H1 (cell line): ENCODE measurements around the gene ETFBKMT. TPM values are rescaled to one million over a fixed set of nuclear protein-coding genes. Genes with fewer than 3 reads are reported as not detected.

Experiments
- CTCF ChIA-PET: fragments of 300-600 bp; sonication (Branson Sonifier 250); formaldehyde crosslinking; loops from one replicate; lab custom pipeline; 2021; ENCODE audit not compliant: partially characterized antibody; lab: Charles Lee
- POLR2A ChIA-PET: fragments of 300-600 bp; sonication (Branson Sonifier 250); formaldehyde crosslinking; loops from one replicate; lab custom pipeline; 2021; ENCODE audit warnings: inconsistent platforms; ENCODE audit not compliant: partially characterized antibody; lab: Charles Lee
- DNase-seq, 2 experiments: peaks; one replicate each; pipeline versions ENCODE4 v3.0.0 to v3.0.0-alpha.2; 2010 to 2022; ENCODE audit warnings: low spot score in 2 of 2, low read depth in 1 of 2, mixed read lengths in 1 of 2
- FAIRE-seq: peaks from 2 replicates; lab custom pipeline; 2011; peaks lifted over from hg19 to GRCh38; lab: Jason Lieb, UNC
- H2AFZ ChIP-seq: 2 replicates; pipeline ENCODE4 v1.8.1; 2012; ENCODE audit warnings: low read length, inconsistent platforms
- H2AK5ac ChIP-seq: 2 replicates; pipeline ENCODE4 v1.6.1; 2013; ENCODE audit warnings: low read depth, low read length
- H2BK120ac ChIP-seq: replicated peaks from 2 replicates; pipeline ENCODE3; 2013; ENCODE audit warnings: low read depth, low read length, inconsistent platforms
- H2BK12ac ChIP-seq: 2 replicates; pipeline ENCODE4 v1.6.1; 2013; ENCODE audit warnings: low read depth, low read length
- H2BK15ac ChIP-seq: 2 replicates; pipeline ENCODE4 v1.6.1; 2013; ENCODE audit warnings: low read length
- H2BK20ac ChIP-seq: 2 replicates; pipeline ENCODE4 v1.6.1; 2013; ENCODE audit warnings: low read length
- H2BK5ac ChIP-seq: 2 replicates; pipeline ENCODE4 v1.6.1; 2013; ENCODE audit warnings: low read depth, low read length
- H3K14ac ChIP-seq: 2 replicates; pipeline ENCODE4 v1.6.1; 2013; ENCODE audit warnings: inconsistent platforms; ENCODE audit not compliant: insufficient read length
- H3K18ac ChIP-seq: 2 replicates; pipeline ENCODE4 v1.6.1; 2013; ENCODE audit warnings: low read length; ENCODE audit errors: extremely low read depth
- H3K23ac ChIP-seq: 2 replicates; pipeline ENCODE4 v1.6.1; 2013; ENCODE audit warnings: inconsistent platforms; ENCODE audit not compliant: insufficient read length
- H3K23me2 ChIP-seq: 2 replicates; pipeline ENCODE4 v1.6.1; 2013; ENCODE audit warnings: low read depth, low read length
- H3K27ac ChIP-seq: 2 replicates; pipeline ENCODE4 v1.6.1; 2011; ENCODE audit warnings: low read depth, low read length, inconsistent platforms
- H3K27me3 ChIP-seq, 4 experiments: replicated peaks in 1 of 4; 1 replicate in 1 of 4; 2 replicates in 3 of 4; pipeline versions ENCODE4 v1.6.1 to v1.8.1; 2011 to 2013; ENCODE audit warnings: low read length in 3 of 4, mild to moderate bottlenecking in 3 of 4, inconsistent platforms in 2 of 4, mixed read lengths in 2 of 4, moderate library complexity in 1 of 4; ENCODE audit not compliant: control insufficient read depth in 3 of 4, insufficient read depth in 3 of 4; ENCODE audit errors: extremely low read depth in 1 of 4
- H3K36me3 ChIP-seq, 4 experiments: 2 replicates each; pipeline versions ENCODE4 v1.6.1 to v1.8.1; 2011 to 2013; ENCODE audit warnings: mild to moderate bottlenecking in 4 of 4, low read length in 3 of 4, moderate library complexity in 2 of 4, control low read depth in 1 of 4, inconsistent platforms in 1 of 4; ENCODE audit not compliant: insufficient read depth in 4 of 4, control insufficient read depth in 2 of 4
- H3K4ac ChIP-seq: replicated peaks from 2 replicates; pipeline ENCODE3; 2013; ENCODE audit warnings: low read length, low read depth, mixed read lengths, inconsistent platforms; ENCODE audit not compliant: insufficient read length
- H3K4me1 ChIP-seq, 4 experiments: replicated peaks in 1 of 4; 1 replicate in 1 of 4; 2 replicates in 3 of 4; pipeline versions ENCODE4 v1.6.1 to v1.8.1; 2011 to 2013; ENCODE audit warnings: low read length in 3 of 4, inconsistent platforms in 2 of 4, mixed read lengths in 1 of 4; ENCODE audit not compliant: insufficient read depth in 4 of 4, control insufficient read depth in 3 of 4
- H3K4me2 ChIP-seq, 2 experiments: 2 replicates each; pipeline versions ENCODE4 v1.6.1 to v1.8.1; 2011 to 2013; ENCODE audit warnings: low read depth in 2 of 2, low read length in 2 of 2, control low read depth in 1 of 2, inconsistent platforms in 1 of 2, mild to moderate bottlenecking in 1 of 2; ENCODE audit not compliant: insufficient read depth in 1 of 2
- H3K4me3 ChIP-seq, 4 experiments: fragments of 200-600, 300-600 bp in 1 of 4; sonication (generic), shearing (Covaris generic), sonication (Bioruptor Twin) in 1 of 4; 2 replicates each; pipeline versions ENCODE4 v1.5.1 to v1.8.1; 2011 to 2016; ENCODE audit warnings: low read length in 4 of 4, low read depth in 3 of 4, control low read depth in 2 of 4, inconsistent platforms in 2 of 4, mild to moderate bottlenecking in 2 of 4, mixed read lengths in 1 of 4, moderate library complexity in 1 of 4; ENCODE audit not compliant: insufficient read depth in 2 of 4; ENCODE audit errors: extremely low read depth in 1 of 4
- H3K56ac ChIP-seq: replicated peaks from 2 replicates; pipeline ENCODE3; 2013; ENCODE audit warnings: low read depth, mild to moderate bottlenecking, mixed read lengths, low read length, inconsistent platforms; ENCODE audit not compliant: insufficient read length
- H3K79me1 ChIP-seq: 2 replicates; pipeline ENCODE4 v1.6.1; 2013; ENCODE audit warnings: low read depth, low read length, control low read depth
- H3K79me2 ChIP-seq, 2 experiments: 2 replicates each; pipeline versions ENCODE4 v1.6.1 to v1.8.1; 2012 to 2013; ENCODE audit warnings: low read length in 2 of 2, mild to moderate bottlenecking in 2 of 2, inconsistent platforms in 1 of 2; ENCODE audit not compliant: insufficient read depth in 2 of 2, control insufficient read depth in 1 of 2
- H3K9ac ChIP-seq, 4 experiments: replicated peaks in 1 of 4; 1 replicate in 1 of 4; 2 replicates in 3 of 4; pipeline versions ENCODE4 v1.6.1 to v1.8.1; 2011 to 2013; ENCODE audit warnings: low read depth in 3 of 4, low read length in 3 of 4, control low read depth in 2 of 4, mild to moderate bottlenecking in 2 of 4, moderate library complexity in 2 of 4, inconsistent platforms in 1 of 4; ENCODE audit errors: extremely low read depth in 1 of 4
- H3K9me3 ChIP-seq, 2 experiments: 2 replicates each; pipeline versions ENCODE4 v1.6.1 to v1.8.1; 2012 to 2013; ENCODE audit warnings: mild to moderate bottlenecking in 2 of 2, moderate library complexity in 2 of 2, control low read depth in 1 of 2, inconsistent platforms in 1 of 2, low read depth in 1 of 2, low read length in 1 of 2, mixed read lengths in 1 of 2; ENCODE audit not compliant: insufficient read depth in 2 of 2
- H4K20me1 ChIP-seq, 2 experiments: replicated peaks in 1 of 2; 2 replicates each; pipeline versions ENCODE3 to v1.8.1; 2011 to 2013; ENCODE audit warnings: inconsistent platforms in 2 of 2, low read length in 2 of 2, mild to moderate bottlenecking in 1 of 2; ENCODE audit not compliant: insufficient read depth in 2 of 2, control insufficient read depth in 1 of 2
- H4K5ac ChIP-seq: 2 replicates; pipeline ENCODE4 v1.6.1; 2013; ENCODE audit warnings: low read length, low read depth, mixed read lengths, inconsistent platforms; ENCODE audit not compliant: insufficient read length
- H4K8ac ChIP-seq: 2 replicates; pipeline ENCODE4 v1.8.0; 2013; ENCODE audit warnings: mild to moderate bottlenecking, moderate library complexity, low read length, inconsistent platforms; ENCODE audit not compliant: insufficient read depth; ENCODE audit errors: extremely low read depth
- H4K91ac ChIP-seq: replicated peaks from 2 replicates; pipeline ENCODE3; 2013; ENCODE audit warnings: low read length, mixed read lengths, inconsistent platforms; ENCODE audit not compliant: insufficient read length
- CEBPB ChIP-seq: IDR thresholded peaks from 2 replicates; pipeline ENCODE4 v1.6.1; 2012; ENCODE audit warnings: low read depth, low read length
- JUND ChIP-seq: IDR thresholded peaks from 2 replicates; pipeline ENCODE4 v1.6.1; 2011; ENCODE audit warnings: mild to moderate bottlenecking, improper control_type of control experiment, low read length
- NANOG ChIP-seq: IDR thresholded peaks from 2 replicates; pipeline ENCODE4 v1.6.1; 2011; ENCODE audit warnings: low read length, low read depth, mild to moderate bottlenecking, inconsistent platforms; ENCODE audit not compliant: insufficient read depth, poor library complexity, severe bottlenecking
- NRF1 ChIP-seq: IDR thresholded peaks from 2 replicates; pipeline ENCODE4 v1.6.1; 2011; ENCODE audit warnings: mild to moderate bottlenecking, low read depth, low read length, improper control_type of control experiment
- PHF8 ChIP-seq: fragments of 200-600 bp; sonication (generic); conservative IDR thresholded peaks from 2 replicates; pipeline ENCODE4 v1.7.1; 2012; ENCODE audit warnings: low read depth, mild to moderate bottlenecking, inconsistent platforms, low read length, moderate library complexity
- POLR2A ChIP-seq, 2 experiments: IDR thresholded peaks; 1 replicate in 1 of 2; 2 replicates in 1 of 2; pipeline ENCODE4 v1.6.1; 2011; ENCODE audit warnings: low read depth in 2 of 2, low read length in 2 of 2, mild to moderate bottlenecking in 2 of 2; ENCODE audit errors: control extremely low read depth in 1 of 2
- POLR2AphosphoS5 ChIP-seq: IDR thresholded peaks from 2 replicates; pipeline ENCODE4 v1.6.1; 2011; ENCODE audit warnings: low read depth, low read length
- RXRA ChIP-seq: IDR thresholded peaks from 2 replicates; pipeline ENCODE4 v1.6.1; 2011; ENCODE audit warnings: low read depth, mild to moderate bottlenecking, low read length, moderate library complexity; ENCODE audit not compliant: insufficient read depth
- SIRT6 ChIP-seq: IDR thresholded peaks from one replicate; pipeline ENCODE4 v1.7.1; 2012; ENCODE audit warnings: low read length, inconsistent platforms
- SIX5 ChIP-seq: IDR thresholded peaks from 2 replicates; pipeline ENCODE4 v1.6.1; 2011; ENCODE audit warnings: mild to moderate bottlenecking, low read depth, low read length
- TEAD4 ChIP-seq: IDR thresholded peaks from 2 replicates; pipeline ENCODE4 v1.6.1; 2012; ENCODE audit warnings: low read depth, low read length, inconsistent platforms, mixed read lengths
- YY1 ChIP-seq: IDR thresholded peaks from 2 replicates; pipeline ENCODE4 v1.6.1; 2011; ENCODE audit warnings: low read depth, mild to moderate bottlenecking, low read length
- ZNF274 ChIP-seq: IDR thresholded peaks from 2 replicates; pipeline ENCODE4 v1.7.0; 2012; ENCODE audit warnings: low read length, borderline replicate concordance; ENCODE audit errors: extremely low read depth
- WGBS, 2 experiments: shearing (Covaris generic) in 1 of 2; methylation state at CpG; one replicate each; pipeline versions ENCODE4 v1.1.6 to v1.1.7; 2013 to 2015; ENCODE audit warnings: low lambda C conversion rate in 2 of 2, mixed read lengths in 2 of 2, inconsistent platforms in 1 of 2, low coverage in 1 of 2, missing lambda C conversion rate in 1 of 2; ENCODE audit not compliant: insufficient replicate concordance in 2 of 2, insufficient coverage in 1 of 2, insufficient read length in 1 of 2; ENCODE audit errors: extremely low coverage in 1 of 2, missing lambda C conversion rate in 1 of 2; 5-methylcytosine and 5-hydroxymethylcytosine counted together
- polyA plus RNA-seq, 7 experiments: library from polyadenylated mRNA; depleted of rRNA in 3 of 7; stranded (reverse) in 5 of 7; unstranded in 2 of 7; fragments of >200 nt in 5 of 7; fragments of 200-250 nt in 2 of 7; gene quantifications; 1 replicate in 5 of 7; 2 replicates in 1 of 7; 4 replicates in 1 of 7; pipeline versions ENCODE4 v1.2.1 to v1.2.3, GENCODE V29; 2011 to 2013; ENCODE audit warnings: missing spikeins in 2 of 7, mixed read lengths in 2 of 7
- total RNA-seq: library from RNA; stranded (reverse); fragmentation: NEBNext Ultra II Directional; extraction: Animal tissue kit (Norgen Biotek cat#: 25700); gene quantifications from 2 replicates; pipeline ENCODE4 v1.2.1, GENCODE V29; 2021
- TF ChIP-seq, protein P1 (sequence below): IDR thresholded peaks from 2 replicates; pipeline ENCODE4 v1.6.1; 2011; ENCODE audit warnings: low read length, improper control_type of control experiment

Gene ETFBKMT
- total and polyA plus RNA-seq, 2 of the 8 experiments (the other 6 are each of a cell fraction or from before 2014, with no cell fraction given): 0.59 to 1.7 TPM

DNA sequence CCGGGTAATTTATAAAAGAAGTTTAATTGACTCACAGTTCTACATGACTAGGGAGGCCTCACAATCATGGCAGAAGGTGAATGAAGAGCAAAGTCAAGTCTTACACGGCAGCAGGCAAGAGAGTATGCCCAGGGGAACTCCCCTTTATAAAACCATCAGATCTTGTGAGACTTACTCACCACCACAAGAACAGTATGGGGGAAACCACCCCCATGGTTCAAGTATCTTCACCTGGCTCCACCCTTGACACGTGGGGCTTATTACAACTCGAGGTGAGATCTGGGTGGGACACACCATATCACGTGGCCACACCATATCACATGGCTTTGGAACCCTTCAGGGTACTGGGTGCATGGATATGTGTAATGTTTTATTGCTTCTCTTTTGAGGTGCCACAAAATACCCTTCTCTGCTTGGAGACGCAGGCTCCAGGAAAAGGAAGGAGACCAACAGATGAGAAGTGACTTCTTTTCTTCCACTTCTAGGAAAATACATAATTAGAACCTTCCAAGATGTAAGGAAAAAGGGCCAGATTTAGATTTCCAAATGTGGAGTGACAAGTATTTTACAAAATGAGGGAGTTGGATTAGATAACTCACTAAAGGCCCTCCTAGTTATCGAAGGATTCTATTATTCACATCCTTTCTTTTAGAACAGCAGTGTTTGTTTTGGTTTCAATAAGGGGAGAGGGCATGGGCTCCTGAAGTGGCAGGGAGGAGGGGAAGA lies 33.1 kb upstream of the ETFBKMT start:
- Histone ChIP-seq H4K5ac (no peak overlapping the region), H3K18ac (no peak overlapping the region), H2AK5ac (no peak overlapping the region), H3K23me2 (no peaks in the 10 kb centered on the region), H3K23ac (no peak overlapping the region), H2BK12ac (no peak overlapping the region), H2BK5ac (no peak overlapping the region), H3K79me2 (no peaks in the 10 kb centered on the region), H3K4me1 (no peaks in the 10 kb centered on the region), H2AFZ (no peak overlapping the region), H2BK15ac (no peak overlapping the region), H3K14ac (no peak overlapping the region), H3K4ac (no peak overlapping the region), H3K4me3 (no peak overlapping the region), H4K91ac (no peak overlapping the region), H3K36me3 (no peaks in the 10 kb centered on the region), H4K8ac (no peak overlapping the region), H3K27ac (no peak overlapping the region), H3K4me2 (no peak overlapping the region), H3K9ac (no peak overlapping the region), H2BK120ac (no peak overlapping the region), H3K56ac (no peak overlapping the region), H2BK20ac (no peak overlapping the region), H4K20me1 (no peaks in the 10 kb centered on the region), H3K9me3 (no peaks in the 10 kb centered on the region), H3K79me1 (no peaks in the 10 kb centered on the region), H3K27me3 (no peaks in the 10 kb centered on the region)
- POLR2A ChIA-PET: no interaction called here
- CTCF ChIA-PET: interaction anchor here (1.6 kb wide), 1 partner anchor 224 kb away, joined by 7 read pairs; no protein-coding TSS in a partner anchor
- no peak for DNase-seq
- 93% methylated on average over 7 of the region's 7 CpGs; no CpG with 5 or more reads in 1 of the 2 experiments for WGBS, 2 experiments
- FAIRE-seq: no peak
- TF ChIP-seq, protein P1, sequence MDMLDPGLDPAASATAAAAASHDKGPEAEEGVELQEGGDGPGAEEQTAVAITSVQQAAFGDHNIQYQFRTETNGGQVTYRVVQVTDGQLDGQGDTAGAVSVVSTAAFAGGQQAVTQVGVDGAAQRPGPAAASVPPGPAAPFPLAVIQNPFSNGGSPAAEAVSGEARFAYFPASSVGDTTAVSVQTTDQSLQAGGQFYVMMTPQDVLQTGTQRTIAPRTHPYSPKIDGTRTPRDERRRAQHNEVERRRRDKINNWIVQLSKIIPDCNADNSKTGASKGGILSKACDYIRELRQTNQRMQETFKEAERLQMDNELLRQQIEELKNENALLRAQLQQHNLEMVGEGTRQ: no peak
- TF ChIP-seq SIRT6: no peak
- no peak for TF ChIP-seq JUND
- no peak for TF ChIP-seq POLR2A (IDR thresholded peaks at IDR 0.05; ENCODE audit: control extremely low read depth in 1 of 2, low read depth in 2 of 2, low read length in 2 of 2)
- no peak for TF ChIP-seq NANOG
- no peak for TF ChIP-seq CEBPB
- TF ChIP-seq YY1: no peak
- TF ChIP-seq TEAD4: no peak
- no peak for TF ChIP-seq RXRA
- no peak for TF ChIP-seq ZNF274
- no peak for TF ChIP-seq PHF8
- no peak for TF ChIP-seq NRF1
- no peak for TF ChIP-seq SIX5
- TF ChIP-seq POLR2AphosphoS5: no peak
